MM.1S (cell line): Measurements from ENCODE around the gene IL22RA1.

Experiments used
- DNase-seq: peaks from one replicate; pipeline ENCODE4 v3.0.0-alpha.2; 2015
- H2AFZ ChIP-seq: fragments of 300-600 bp; sonication (generic); 2 replicates; pipeline ENCODE4 v1.6.0; 2016; ENCODE audit warnings: antibody characterized with exemption, low read length
- H3F3A ChIP-seq: fragments of 300-600 bp; sonication (generic); 2 replicates; pipeline ENCODE4 v1.6.1; 2016; ENCODE audit warnings: mild to moderate bottlenecking, antibody characterized with exemption, low read length, moderate library complexity, mixed read lengths; ENCODE audit not compliant: insufficient read depth
- H3K27ac ChIP-seq: fragments of 300-600 bp; sonication (generic); 2 replicates; pipeline ENCODE4 v1.5.1; 2016; ENCODE audit warnings: mild to moderate bottlenecking, low read length
- H3K27me3 ChIP-seq: fragments of 300-600 bp; sonication (generic); replicated peaks from 2 replicates; pipeline ENCODE4 v1.6.0; 2016; ENCODE audit warnings: low read length; ENCODE audit not compliant: insufficient read depth
- H3K36me3 ChIP-seq: fragments of 300-600 bp; sonication (generic); replicated peaks from 2 replicates; pipeline ENCODE4 v1.6.1; 2016; ENCODE audit warnings: mild to moderate bottlenecking, low read length, mixed read lengths; ENCODE audit not compliant: insufficient read depth
- H3K4me1 ChIP-seq: fragments of 300-600 bp; sonication (generic); 2 replicates; pipeline ENCODE4 v1.6.1; 2016; ENCODE audit warnings: low read length, mixed read lengths
- H3K4me2 ChIP-seq: fragments of 300-600 bp; sonication (generic); 2 replicates; pipeline ENCODE4 v1.6.0; 2016; ENCODE audit warnings: low read depth, low read length
- H3K4me3 ChIP-seq: fragments of 300-600 bp; sonication (generic); 2 replicates; pipeline ENCODE4 v1.5.1; 2016; ENCODE audit warnings: low read length, mixed read lengths
- H3K79me2 ChIP-seq: fragments of 300-600 bp; sonication (generic); 2 replicates; pipeline ENCODE4 v1.6.1; 2016; ENCODE audit warnings: mixed run types, low read length, mixed read lengths
- H3K9ac ChIP-seq: fragments of 300-600 bp; sonication (generic); 2 replicates; pipeline ENCODE4 v1.6.1; 2016; ENCODE audit warnings: low read length, mixed read lengths
- H3K9me2 ChIP-seq: fragments of 300-600 bp; sonication (generic); replicated peaks from 2 replicates; pipeline ENCODE4 v1.6.1; 2016; ENCODE audit warnings: mild to moderate bottlenecking, low read length, mixed read lengths; ENCODE audit not compliant: insufficient read depth
- H3K9me3 ChIP-seq: fragments of 300-600 bp; sonication (generic); replicated peaks from 2 replicates; pipeline ENCODE4 v1.6.1; 2016; ENCODE audit warnings: mild to moderate bottlenecking, low read length, mixed read lengths; ENCODE audit not compliant: insufficient read depth
- H4K20me1 ChIP-seq: fragments of 300-600 bp; sonication (generic); 2 replicates; pipeline ENCODE4 v1.6.1; 2016; ENCODE audit warnings: mild to moderate bottlenecking, low read length, moderate library complexity, mixed read lengths; ENCODE audit not compliant: insufficient read depth
- EZH2 ChIP-seq: fragments of 300-600 bp; sonication (generic); optimal IDR thresholded peaks from 2 replicates; pipeline ENCODE3; 2017; ENCODE audit warnings: low read depth, mild to moderate bottlenecking, antibody characterized with exemption, low read length, mixed read lengths
- EZH2phosphoT487 ChIP-seq: fragments of 300-600 bp; sonication (generic); IDR thresholded peaks from 2 replicates; pipeline ENCODE4 v1.6.1; 2018; ENCODE audit warnings: antibody characterized with exemption, low read length
- TF ChIP-seq, protein P1 (sequence below): fragments of 300-600 bp; sonication (generic); IDR thresholded peaks from 2 replicates; pipeline ENCODE4 v1.5.1; 2016; ENCODE audit warnings: antibody characterized with exemption, low read length, mixed read lengths

IL22RA1 gene

DNA sequence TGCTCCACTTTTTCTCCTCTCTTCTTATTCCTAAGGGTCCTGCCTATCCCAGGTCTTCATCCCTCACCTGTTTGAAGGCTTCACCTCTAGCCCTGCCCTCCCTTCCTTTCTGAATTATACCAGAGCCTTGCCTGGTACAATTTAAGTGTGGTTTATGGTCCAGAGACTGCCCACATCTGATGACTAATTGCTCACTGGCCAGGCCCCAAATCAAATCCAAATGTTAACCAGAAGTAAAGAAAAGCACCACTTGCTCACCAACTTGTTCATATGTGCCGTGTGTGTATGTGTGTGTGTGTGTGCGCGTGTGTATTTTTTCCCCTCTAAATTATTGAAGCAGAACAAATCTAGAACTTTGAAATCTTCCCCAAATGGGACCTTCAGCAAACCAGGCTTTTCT, 57.4 kb downstream of the IL22RA1 start:
- TF ChIP-seq, protein P1, sequence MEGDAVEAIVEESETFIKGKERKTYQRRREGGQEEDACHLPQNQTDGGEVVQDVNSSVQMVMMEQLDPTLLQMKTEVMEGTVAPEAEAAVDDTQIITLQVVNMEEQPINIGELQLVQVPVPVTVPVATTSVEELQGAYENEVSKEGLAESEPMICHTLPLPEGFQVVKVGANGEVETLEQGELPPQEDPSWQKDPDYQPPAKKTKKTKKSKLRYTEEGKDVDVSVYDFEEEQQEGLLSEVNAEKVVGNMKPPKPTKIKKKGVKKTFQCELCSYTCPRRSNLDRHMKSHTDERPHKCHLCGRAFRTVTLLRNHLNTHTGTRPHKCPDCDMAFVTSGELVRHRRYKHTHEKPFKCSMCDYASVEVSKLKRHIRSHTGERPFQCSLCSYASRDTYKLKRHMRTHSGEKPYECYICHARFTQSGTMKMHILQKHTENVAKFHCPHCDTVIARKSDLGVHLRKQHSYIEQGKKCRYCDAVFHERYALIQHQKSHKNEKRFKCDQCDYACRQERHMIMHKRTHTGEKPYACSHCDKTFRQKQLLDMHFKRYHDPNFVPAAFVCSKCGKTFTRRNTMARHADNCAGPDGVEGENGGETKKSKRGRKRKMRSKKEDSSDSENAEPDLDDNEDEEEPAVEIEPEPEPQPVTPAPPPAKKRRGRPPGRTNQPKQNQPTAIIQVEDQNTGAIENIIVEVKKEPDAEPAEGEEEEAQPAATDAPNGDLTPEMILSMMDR: no peak
- no peak for TF ChIP-seq EZH2
- TF ChIP-seq EZH2phosphoT487: no peak
- no peak overlapping the region for H2AFZ ChIP-seq
- H3K4me2 ChIP-seq: no peak overlapping the region
- no peak overlapping the region for H3K27ac ChIP-seq
- no peaks in the 10 kb centered on the region for H3K9me2 ChIP-seq
- DNase-seq: no peak
- no peaks in the 10 kb centered on the region for H3K79me2 ChIP-seq
- H3K27me3 ChIP-seq: no peaks in the 10 kb centered on the region
- no peaks in the 10 kb centered on the region for H3K36me3 ChIP-seq
- H4K20me1 ChIP-seq: no peaks in the 10 kb centered on the region
- H3K9ac ChIP-seq: no peak overlapping the region
- H3F3A ChIP-seq: no peaks in the 10 kb centered on the region
- no peak overlapping the region for H3K4me3 ChIP-seq
- no peaks in the 10 kb centered on the region for H3K9me3 ChIP-seq
- H3K4me1 ChIP-seq: no peaks in the 10 kb centered on the region

DNA sequence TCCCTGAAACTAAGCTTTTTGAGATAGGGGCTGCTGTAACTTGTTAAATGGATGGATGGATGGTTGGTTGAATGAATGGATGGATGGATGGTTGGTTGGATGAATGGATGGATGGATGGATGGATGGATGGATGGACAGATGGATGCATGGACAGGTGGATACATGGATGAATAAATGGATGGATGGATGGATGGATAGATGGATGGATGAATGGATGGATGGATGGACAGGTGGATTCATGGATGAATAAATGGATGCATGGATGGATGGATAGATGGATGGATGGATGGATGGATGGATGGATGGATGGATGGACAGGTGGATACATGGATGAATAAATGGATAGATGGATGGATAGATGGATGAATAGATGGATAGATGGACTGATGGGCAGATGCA, 57.9 kb downstream of the IL22RA1 start:
- Histone ChIP-seq H3K4me2 (no peak overlapping the region), H2AFZ (no peak overlapping the region), H3K27ac (no peak overlapping the region), H3K9me3 (no peaks in the 10 kb centered on the region), H3K79me2 (no peaks in the 10 kb centered on the region), H3K36me3 (no peaks in the 10 kb centered on the region), H3K9me2 (no peaks in the 10 kb centered on the region), H3K4me1 (no peaks in the 10 kb centered on the region), H3K9ac (no peak overlapping the region), H4K20me1 (no peaks in the 10 kb centered on the region), H3K4me3 (no peak overlapping the region), H3F3A (no peaks in the 10 kb centered on the region), H3K27me3 (no peaks in the 10 kb centered on the region)
- TF ChIP-seq EZH2phosphoT487: no peak
- DNase-seq: no peak

DNA sequence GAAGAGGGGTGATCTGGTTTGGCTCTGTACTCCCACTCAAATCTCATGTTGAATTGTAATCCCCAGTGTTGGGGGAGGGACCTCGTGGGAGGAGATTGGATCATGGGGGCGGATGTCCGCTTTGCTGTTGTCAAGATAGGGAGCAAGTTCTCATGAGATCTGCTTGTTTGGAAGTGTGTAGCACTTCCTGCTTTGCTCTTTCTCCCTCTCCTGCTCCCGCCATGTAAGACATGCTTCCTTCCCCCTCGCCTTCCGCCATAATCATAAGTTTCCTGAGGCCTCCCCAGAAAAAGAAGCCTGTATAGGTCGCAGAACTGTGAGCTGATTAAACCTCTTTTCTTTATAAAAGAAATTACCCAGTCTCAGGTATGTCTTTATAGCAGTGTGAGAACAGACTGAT, 58.9 kb downstream of the IL22RA1 start:
- DNase-seq: no peak
- H3K4me1 ChIP-seq: no peaks in the 10 kb centered on the region
- H4K20me1 ChIP-seq: no peaks in the 10 kb centered on the region

DNA sequence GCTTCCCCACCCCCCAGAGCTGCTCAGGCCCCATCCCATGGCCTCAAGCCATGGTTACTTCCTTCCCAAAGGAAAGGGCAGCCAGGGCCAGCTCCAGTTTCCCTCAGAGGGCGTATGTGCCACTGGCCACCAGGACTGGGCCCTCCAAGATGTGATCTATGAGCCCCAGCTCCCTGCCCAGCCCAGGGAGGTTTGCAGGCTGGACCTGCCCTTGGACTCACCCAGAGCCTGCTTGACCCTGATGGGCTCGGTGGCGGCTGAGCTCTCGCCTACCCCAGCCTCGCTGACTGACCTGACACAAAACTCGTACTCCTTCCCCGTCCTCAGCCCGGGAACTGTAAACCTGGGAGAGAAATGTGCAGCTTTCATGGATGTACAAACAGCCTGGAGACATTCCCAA, 60.6 kb downstream of the IL22RA1 start:
- Histone ChIP-seq H3K9me2 (no peaks in the 10 kb centered on the region), H2AFZ (no peak overlapping the region), H3K27ac (no peak overlapping the region), H3F3A (no peaks in the 10 kb centered on the region), H3K4me2 (no peak overlapping the region), H3K4me1 (no peaks in the 10 kb centered on the region), H3K27me3 (no peaks in the 10 kb centered on the region), H3K36me3 (no peaks in the 10 kb centered on the region), H3K79me2 (no peaks in the 10 kb centered on the region), H3K9me3 (no peaks in the 10 kb centered on the region), H3K9ac (no peak overlapping the region), H3K4me3 (no peak overlapping the region), H4K20me1 (no peaks in the 10 kb centered on the region)
- TF ChIP-seq EZH2: no peak
- no peak for TF ChIP-seq EZH2phosphoT487
- TF ChIP-seq, protein P1: no peak
- DNase-seq: no peak

More for the DNA sequence above, 58.9 kb downstream of the IL22RA1 start:
- H3K79me2 ChIP-seq: no peaks in the 10 kb centered on the region
- H3K9me2 ChIP-seq: no peaks in the 10 kb centered on the region
- no peak overlapping the region for H3K4me3 ChIP-seq
- no peak overlapping the region for H2AFZ ChIP-seq
- no peaks in the 10 kb centered on the region for H3F3A ChIP-seq
- TF ChIP-seq EZH2 (no peak), EZH2phosphoT487 (no peak)
- TF ChIP-seq, protein P1: no peak
- H3K4me2 ChIP-seq: no peak overlapping the region
- no peak overlapping the region for H3K9ac ChIP-seq
- no peaks in the 10 kb centered on the region for H3K36me3 ChIP-seq
- H3K27ac ChIP-seq: no peak overlapping the region
- no peaks in the 10 kb centered on the region for H3K9me3 ChIP-seq
- H3K27me3 ChIP-seq: no peaks in the 10 kb centered on the region
